ENCODE measurements around the gene C12orf42. TPM values are rescaled to one million over a fixed set of nuclear protein-coding genes. Genes with fewer than 3 reads are reported as not detected.

Gene C12orf42
- total RNA-seq, 1 experiment from 2014 or later = not detected

GRCh38 chr12:103499571-103499970 is 3.8 kb upstream of the C12orf42 start:
- Histone ChIP-seq H3K4me1 (replicated peaks; ENCODE audit: insufficient read depth) (no peaks in the 10 kb centered on the region), H3K27ac (no peak overlapping the region), H3K4me3 (no peak overlapping the region), H3K36me3 (ENCODE audit: low read depth) (no peaks in the 10 kb centered on the region), H3F3A (ENCODE audit: insufficient read depth, low read depth) (no peaks in the 10 kb centered on the region), H2AFZ (no peak overlapping the region), H3K79me2 (ENCODE audit: low read depth) (no peaks in the 10 kb centered on the region), H3K9me2 (ENCODE audit: insufficient read depth) (no peaks in the 10 kb centered on the region), H3K4me2 (no peak overlapping the region), H3K27me3 (ENCODE audit: insufficient read depth, low read depth) (peaks cover 8% of the 10 kb centered on the region; the same call in 1 of the 2 replicates), H3K9me3 (ENCODE audit: insufficient read depth, low read depth) (no peaks in the 10 kb centered on the region), H4K20me1 (ENCODE audit: insufficient read depth) (no peaks in the 10 kb centered on the region)
- BruUV-seq (replicated peaks) = no TSS peak
- CTCF ChIA-PET = interaction anchor here (0.5 kb wide), 1 partner anchor 602 kb away, joined by 3 read pairs; no protein-coding TSS in a partner anchor
- no peak for DNase-seq
- POLR2A ChIA-PET (ENCODE audit: unreplicated experiment) = no interaction called here
- intact Hi-C loops (cut with micrococcal nuclease; ENCODE audit: unreplicated experiment) = loop anchor here (10.0 kb wide), 1 partner anchor 375 kb away; no protein-coding TSS in a partner anchor
- no peak for TF ChIP-seq CTCF (conservative IDR thresholded peaks at IDR 0.05)
- no peak for TF ChIP-seq EZH2 (IDR thresholded peaks at IDR 0.05; ENCODE audit: low read depth)

- CTCF ChIA-PET = no interaction called here
- no peaks in the 10 kb centered on the region for H3F3A ChIP-seq (ENCODE audit: insufficient read depth, low read depth)
- H3K27me3 ChIP-seq (ENCODE audit: insufficient read depth, low read depth) = peaks cover 8% of the 10 kb centered on the region; the same call in 1 of the 2 replicates
- no peak overlapping the region for H3K27ac ChIP-seq
- H3K4me1 ChIP-seq (replicated peaks; ENCODE audit: insufficient read depth) = no peaks in the 10 kb centered on the region
- H4K20me1 ChIP-seq (ENCODE audit: insufficient read depth) = no peaks in the 10 kb centered on the region
- DNase-seq = no peak
- H3K4me3 ChIP-seq = no peak overlapping the region
- intact Hi-C loops (cut with micrococcal nuclease; ENCODE audit: unreplicated experiment) = loop anchor here (10.0 kb wide), 1 partner anchor 376 kb away; no protein-coding TSS in a partner anchor
- TF ChIP-seq EZH2 (IDR thresholded peaks at IDR 0.05; ENCODE audit: low read depth) (no peak), CTCF (conservative IDR thresholded peaks at IDR 0.05) (no peak)
- H3K36me3 ChIP-seq (ENCODE audit: low read depth) = no peaks in the 10 kb centered on the region
- BruUV-seq (replicated peaks) = no TSS peak
- H3K79me2 ChIP-seq (ENCODE audit: low read depth) = no peaks in the 10 kb centered on the region
- no peak overlapping the region for H2AFZ ChIP-seq
- POLR2A ChIA-PET (ENCODE audit: unreplicated experiment) = no interaction called here
- H3K9me3 ChIP-seq (ENCODE audit: insufficient read depth, low read depth) = no peaks in the 10 kb centered on the region
- H3K9me2 ChIP-seq (ENCODE audit: insufficient read depth) = no peaks in the 10 kb centered on the region
- H3K4me2 ChIP-seq = no peak overlapping the region
These were observed 3.2 kb upstream of the C12orf42 start for GRCh38 chr12:103498990-103499389.

GRCh38 chr12:103494734-103495468 is 867 bp downstream of the C12orf42 start:
- no peak for DNase-seq
- H4K20me1 ChIP-seq (ENCODE audit: insufficient read depth) = no peaks in the 10 kb centered on the region
- H3K4me2 ChIP-seq = no peak overlapping the region
- H3K36me3 ChIP-seq (ENCODE audit: low read depth) = no peaks in the 10 kb centered on the region
- H2AFZ ChIP-seq = no peak overlapping the region
- ChIA-PET POLR2A (ENCODE audit: unreplicated experiment) (interaction anchor here (0.6 kb wide), 1 partner anchor 1465 kb away, joined by 16 read pairs; no protein-coding TSS in a partner anchor), CTCF (no interaction called here)
- no peaks in the 10 kb centered on the region for H3K79me2 ChIP-seq (ENCODE audit: low read depth)
- no peak overlapping the region for H3K27ac ChIP-seq
- no peaks in the 10 kb centered on the region for H3K27me3 ChIP-seq (ENCODE audit: insufficient read depth, low read depth)
- no TSS peak for BruUV-seq (replicated peaks)
- TF ChIP-seq CTCF (conservative IDR thresholded peaks at IDR 0.05) (no peak), EZH2 (IDR thresholded peaks at IDR 0.05; ENCODE audit: low read depth) (no peak)
- no peaks in the 10 kb centered on the region for H3K4me1 ChIP-seq (replicated peaks; ENCODE audit: insufficient read depth)
- intact Hi-C loops (cut with micrococcal nuclease; ENCODE audit: unreplicated experiment) = loop anchor here (10.0 kb wide), 1 partner anchor 380 kb away; no protein-coding TSS in a partner anchor
- no peaks in the 10 kb centered on the region for H3K9me3 ChIP-seq (ENCODE audit: insufficient read depth, low read depth)
- no peaks in the 10 kb centered on the region for H3K9me2 ChIP-seq (ENCODE audit: insufficient read depth)
- H3F3A ChIP-seq (ENCODE audit: insufficient read depth, low read depth) = no peaks in the 10 kb centered on the region
- no peak overlapping the region for H3K4me3 ChIP-seq
